SK-N-SH (cell line): ENCODE results near the gene ZBTB7A.

Source experiments
- NRF1 ChIP-seq: IDR thresholded peaks from 2 replicates; pipeline ENCODE4 v1.6.1; 2012; ENCODE audit warnings: low read depth, mild to moderate bottlenecking, low read length
- TF ChIP-seq, protein P1 (sequence below): fragments of 200-600 bp; sonication (generic); IDR thresholded peaks from 2 replicates; pipeline ENCODE4 v1.6.1; 2017; ENCODE audit warnings: antibody characterized with exemption, mild to moderate bottlenecking, moderate library complexity
- TF ChIP-seq, protein P2 (sequence below): IDR thresholded peaks from 2 replicates; pipeline ENCODE4 v1.4.0; 2012; ENCODE audit warnings: low read depth

DNA sequence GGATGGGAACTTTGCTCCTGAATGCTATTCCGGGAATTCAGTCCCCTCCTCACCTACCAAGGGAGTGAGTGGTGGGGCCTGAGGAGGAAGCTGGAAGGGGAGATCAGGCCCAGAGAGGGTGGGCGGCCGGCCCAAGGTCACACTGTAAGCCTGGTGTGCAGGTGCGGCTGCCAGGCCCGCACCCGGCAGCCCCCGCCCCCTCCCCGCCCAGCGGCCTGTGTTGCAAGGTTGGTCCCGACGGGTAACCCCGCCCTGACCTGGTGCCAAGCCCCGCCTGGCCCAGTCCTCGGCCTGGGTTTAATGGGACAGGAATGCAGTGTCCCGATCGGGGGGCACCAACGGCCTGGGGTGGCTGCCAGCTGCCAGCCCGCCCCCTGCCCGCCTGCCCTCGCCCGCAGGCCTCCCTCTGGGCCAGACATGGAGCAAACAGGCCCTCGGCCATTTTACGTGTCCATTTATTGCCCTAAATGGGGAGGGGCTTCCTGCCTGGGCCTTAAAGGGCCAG, 5.5 kb downstream of the ZBTB7A start:
- TF ChIP-seq NRF1: no peak
- TF ChIP-seq, protein P1, sequence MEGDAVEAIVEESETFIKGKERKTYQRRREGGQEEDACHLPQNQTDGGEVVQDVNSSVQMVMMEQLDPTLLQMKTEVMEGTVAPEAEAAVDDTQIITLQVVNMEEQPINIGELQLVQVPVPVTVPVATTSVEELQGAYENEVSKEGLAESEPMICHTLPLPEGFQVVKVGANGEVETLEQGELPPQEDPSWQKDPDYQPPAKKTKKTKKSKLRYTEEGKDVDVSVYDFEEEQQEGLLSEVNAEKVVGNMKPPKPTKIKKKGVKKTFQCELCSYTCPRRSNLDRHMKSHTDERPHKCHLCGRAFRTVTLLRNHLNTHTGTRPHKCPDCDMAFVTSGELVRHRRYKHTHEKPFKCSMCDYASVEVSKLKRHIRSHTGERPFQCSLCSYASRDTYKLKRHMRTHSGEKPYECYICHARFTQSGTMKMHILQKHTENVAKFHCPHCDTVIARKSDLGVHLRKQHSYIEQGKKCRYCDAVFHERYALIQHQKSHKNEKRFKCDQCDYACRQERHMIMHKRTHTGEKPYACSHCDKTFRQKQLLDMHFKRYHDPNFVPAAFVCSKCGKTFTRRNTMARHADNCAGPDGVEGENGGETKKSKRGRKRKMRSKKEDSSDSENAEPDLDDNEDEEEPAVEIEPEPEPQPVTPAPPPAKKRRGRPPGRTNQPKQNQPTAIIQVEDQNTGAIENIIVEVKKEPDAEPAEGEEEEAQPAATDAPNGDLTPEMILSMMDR: no peak
- TF ChIP-seq, protein P2, sequence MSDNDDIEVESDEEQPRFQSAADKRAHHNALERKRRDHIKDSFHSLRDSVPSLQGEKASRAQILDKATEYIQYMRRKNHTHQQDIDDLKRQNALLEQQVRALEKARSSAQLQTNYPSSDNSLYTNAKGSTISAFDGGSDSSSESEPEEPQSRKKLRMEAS: no peak
